NCI-H2196 (cell line): ENCODE data around the gene PKHD1.
A peak's percentile ranks its signal among the peaks of the same experiment; 100 is the strongest.
"Not testable (repeated sequence)": the region's sequence is repeated elsewhere in the genome, so short reads cannot be mapped to it uniquely, and the experiment has no call there.

Experiments
- DNase-seq: peaks from one replicate; lab custom pipeline; 2025; ENCODE audit not compliant: unreplicated experiment; lab: John Stamatoyannopoulos, UW

Gene PKHD1

DNA sequence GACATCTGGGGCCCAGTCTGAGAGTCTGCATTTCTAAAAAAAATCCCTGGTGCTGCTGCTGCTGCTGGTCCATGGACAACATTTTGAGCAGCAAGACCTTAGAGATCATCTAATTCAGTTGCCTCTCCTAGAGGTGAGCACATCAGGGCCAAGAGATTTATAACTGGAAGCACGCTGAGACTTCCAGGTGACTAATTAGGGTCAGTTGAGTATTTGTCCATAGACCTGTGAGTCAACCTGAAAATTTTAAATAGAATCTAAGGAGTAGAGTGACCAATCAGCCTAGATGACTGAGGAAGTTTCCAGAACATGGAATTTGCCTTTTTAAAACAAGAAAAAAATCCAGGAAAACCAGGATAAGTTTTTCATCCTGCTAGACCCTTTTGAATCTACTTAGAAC, 221.4 kb downstream of the PKHD1 start:
- DNase-seq: no peak

DNA sequence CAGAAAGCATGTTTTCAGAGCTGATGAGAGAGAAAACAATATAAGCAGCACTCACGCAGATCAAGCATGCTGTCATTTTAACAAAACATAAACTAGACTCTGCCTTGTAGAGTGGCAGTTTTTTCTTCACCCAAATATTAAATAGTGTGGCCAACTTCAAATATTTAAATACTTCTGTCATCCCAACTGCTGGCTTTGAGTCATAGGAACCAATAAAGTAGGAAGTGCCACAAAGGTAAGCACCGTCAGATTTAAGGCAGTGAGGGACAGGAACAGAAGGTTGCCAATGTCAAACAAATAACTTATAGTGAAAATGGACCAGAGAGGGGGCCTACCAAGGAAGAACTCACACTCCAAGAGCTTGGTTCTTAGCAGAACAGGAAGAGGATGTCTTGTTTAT, 222.2 kb downstream of the PKHD1 start:
- no peak for DNase-seq

DNA sequence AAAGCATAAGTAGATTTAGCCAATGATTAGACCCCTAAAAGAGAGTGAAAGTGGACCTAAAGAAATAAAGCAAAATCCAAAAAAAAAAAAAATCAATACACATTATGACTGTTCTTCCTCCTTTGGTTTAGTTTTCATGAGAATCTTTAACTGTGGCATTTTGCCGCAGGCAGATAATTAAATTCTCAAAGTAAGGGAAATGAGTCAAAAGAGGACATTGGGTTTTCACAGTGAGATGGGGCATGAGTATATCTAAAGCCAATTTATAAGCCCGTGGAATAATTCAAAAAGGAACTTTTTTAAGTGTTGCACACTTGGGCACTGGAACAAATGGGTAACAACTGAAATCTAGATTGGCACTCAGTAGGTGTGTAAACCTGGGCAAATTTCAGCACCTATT, 230.3 kb downstream of the PKHD1 start:
- DNase-seq: no peak

DNA sequence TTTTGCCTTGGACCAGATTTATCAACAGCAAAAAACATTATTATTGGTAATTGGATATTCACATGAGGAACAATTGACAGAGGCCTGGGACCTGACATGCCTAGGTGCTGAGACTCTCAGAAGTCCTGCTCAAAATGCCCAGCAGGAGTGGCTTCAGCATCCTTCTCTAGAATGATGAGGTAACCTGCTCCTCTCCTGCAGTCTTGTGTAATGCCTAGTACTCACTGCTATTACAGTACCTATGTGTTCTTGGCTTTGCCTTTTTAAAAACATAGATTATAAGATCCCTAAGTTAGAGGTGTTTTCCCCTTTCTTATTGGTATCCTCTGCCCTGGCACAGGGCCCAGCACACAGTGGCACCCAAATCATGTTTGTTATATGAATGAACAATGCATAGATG, 230.9 kb downstream of the PKHD1 start:
- no peak for DNase-seq

DNA sequence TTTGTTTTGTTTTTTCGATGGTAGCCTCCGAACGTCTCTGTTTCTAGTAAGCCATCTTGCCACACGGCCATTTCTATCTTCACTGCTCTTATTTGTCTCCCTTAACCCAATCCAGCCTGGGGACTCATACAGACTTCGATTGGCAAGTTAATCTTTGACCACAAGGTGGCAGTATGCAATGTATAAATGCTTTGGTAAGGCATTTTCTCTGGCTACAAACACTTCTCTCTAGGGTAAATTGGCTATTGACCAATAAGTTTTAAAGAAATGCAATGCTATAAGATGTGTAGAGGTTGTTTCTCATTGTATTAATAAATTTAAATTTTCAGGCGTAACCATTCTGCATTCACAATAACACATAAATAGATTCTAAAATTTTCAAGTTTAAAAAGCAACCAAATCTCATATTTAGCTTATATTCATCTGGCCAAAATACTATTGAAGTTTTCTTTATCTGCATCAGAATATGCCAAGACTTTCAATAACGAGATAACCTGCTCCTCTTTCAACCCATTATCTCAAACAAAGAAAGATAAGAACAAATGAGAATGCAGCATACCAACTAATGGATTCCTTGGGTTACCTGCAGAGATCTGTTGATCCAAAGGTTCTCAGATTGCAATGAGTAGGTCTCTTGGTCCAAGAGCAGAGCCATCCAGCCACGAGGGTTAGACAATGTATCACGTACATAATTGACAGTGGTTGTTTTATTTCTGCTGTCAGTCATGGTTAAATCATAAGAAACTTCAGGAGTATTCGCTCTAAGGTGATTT, 231.9 kb downstream of the PKHD1 start:
- DNase-seq: peak; percentile 52

DNA sequence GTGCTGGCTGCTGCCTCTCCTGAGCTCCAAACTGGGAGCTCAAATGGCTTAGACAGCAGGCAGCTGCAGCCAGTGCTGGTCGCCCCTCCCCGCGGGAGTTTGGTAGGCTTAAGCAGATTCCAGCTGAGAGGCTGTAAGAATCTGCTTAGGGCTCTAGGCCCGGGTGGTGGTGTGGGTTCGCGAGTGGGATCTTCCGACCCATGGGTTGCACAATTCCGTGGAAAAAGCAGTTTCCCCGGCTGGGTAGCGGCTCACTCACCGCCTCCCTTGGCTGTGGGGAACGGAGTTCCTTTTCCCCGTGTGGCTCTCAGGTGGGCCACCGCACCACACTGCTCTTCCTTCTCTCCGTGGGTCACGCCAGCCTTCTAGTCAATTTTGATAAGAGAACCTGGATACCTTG, 232.5 kb downstream of the PKHD1 start:
- DNase-seq: no peak

DNA sequence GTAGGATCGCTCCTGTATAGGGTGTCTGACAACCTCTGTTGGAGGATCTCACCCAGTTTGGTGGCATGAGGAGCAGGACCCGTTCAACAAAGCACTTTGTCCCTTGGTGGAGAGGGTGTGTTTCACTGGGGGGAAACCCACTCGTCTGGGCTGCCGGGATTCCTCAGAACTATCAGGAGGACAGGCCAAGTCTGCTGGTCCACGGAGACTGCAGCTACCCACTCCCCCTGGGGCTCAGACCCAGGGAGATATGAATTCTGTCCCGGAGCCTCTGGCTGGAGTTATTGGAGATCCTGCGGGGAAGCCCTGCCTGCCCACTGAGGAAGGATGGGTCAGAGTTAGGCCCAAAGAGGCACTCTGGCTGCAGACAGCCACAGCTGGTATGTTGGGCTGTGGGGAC, 233.1 kb downstream of the PKHD1 start:
- no peak for DNase-seq

DNA sequence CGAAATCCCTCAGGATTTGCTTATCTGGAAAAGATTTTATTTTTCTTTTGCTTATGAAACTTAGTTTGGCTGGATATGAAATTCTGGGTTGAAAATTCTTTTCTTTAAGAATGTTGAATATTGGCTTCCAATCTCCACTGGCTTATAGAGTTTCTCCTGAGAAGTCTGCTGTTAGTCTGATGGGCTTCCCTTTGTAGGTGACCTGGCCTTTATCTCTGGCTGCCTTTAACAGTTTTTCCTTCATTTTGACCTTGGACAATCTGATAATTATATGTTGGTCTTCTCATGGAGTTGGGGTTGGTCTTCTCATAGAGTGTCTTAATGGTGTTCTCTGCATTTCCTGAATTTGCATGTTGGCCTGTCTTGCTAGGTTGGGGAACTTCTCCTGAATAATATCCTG, 234.3 kb downstream of the PKHD1 start:
- not testable (repeated sequence) for DNase-seq

DNA sequence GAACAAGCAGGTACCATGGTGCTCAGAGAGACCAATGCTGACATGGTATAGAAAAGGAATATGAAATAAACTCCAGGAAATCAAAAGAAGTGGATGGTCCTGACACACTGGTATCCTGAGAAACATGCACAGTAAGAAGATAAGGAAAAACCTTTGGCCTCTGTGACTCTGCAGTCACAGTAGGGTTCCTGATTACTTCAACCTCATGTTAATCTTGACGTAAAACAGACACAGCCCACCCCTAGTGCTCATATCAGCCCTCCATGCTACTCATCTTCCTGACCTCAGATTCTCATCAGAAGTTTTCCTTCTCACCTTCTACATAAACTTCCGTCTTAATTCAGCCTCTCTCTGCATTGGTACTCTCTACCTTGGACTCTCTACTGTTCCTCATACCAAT, 240.9 kb downstream of the PKHD1 start:
- DNase-seq: no peak

DNA sequence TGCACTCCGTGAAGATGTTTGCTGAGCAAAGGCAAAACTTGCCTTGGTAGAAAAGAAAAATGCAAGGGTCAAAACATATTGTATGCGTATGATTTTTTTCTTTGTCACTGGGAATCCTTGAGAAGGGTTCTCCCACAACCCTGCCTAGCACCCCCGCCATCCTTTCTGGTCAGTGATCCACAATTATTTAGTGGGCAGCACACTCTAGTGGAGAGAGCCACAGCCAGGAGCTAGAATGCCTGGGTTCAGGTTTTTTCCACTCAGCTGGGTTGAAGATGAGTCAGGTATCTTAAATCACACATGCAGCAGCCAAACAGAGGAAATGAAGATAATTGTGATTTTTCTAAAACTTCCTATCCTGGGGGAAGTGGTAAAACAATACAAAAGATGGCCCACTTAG, 243.1 kb downstream of the PKHD1 start:
- DNase-seq: no peak

DNA sequence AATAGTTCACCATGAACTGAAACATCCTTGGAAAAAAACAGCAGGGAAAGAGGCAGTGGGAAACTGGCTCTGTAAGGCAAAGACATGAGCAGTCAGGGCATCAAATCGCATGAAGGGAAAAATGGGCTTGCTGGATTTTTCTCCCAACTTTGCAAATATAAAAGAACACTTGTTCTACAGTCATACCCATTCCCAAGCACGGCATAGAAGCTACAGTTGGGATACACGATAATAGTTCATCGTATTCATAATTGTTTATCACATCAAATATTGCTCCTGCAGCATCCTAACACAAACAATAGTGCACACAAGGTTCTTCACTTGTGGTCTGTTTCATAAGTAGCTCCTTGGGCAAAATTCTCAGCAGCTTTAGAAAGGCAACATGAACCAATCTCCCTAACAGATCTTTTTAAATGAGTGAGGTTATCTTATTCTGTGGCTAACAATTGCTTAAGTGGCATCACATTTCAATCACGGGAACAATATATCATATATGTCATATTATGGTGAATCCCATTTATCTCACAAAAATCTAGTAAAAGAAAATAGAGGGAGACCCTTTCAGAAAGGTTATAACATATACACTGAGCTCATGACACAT, 243.9 kb downstream of the PKHD1 start:
- no peak for DNase-seq

DNA sequence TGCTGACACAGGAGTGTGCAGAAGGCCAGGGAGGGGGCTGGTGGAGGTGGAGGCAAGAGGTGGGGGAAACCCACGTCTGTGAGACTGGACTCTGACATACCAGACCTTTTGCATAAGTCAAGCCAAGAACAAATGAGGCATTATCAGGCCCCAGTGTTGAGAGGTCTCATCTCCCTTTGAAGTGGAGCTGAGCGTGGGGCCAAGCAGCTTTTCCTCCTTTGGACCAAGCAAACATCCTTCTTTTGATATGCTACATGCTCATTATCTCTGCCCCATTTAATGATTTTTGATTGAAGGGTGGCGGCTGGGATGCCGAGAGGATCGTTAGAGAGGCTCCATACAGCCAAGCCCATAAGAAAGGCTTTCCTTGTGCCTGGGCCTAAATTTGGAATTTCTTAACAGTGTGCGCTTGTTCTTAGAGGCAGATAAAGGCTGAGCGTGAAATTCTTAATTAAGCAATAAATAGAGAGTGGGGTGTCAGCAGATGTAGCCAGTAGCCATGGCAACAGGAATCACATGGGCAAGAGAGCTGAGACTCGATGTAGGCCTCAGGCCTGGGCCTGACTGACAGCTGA, 244.5 kb downstream of the PKHD1 start:
- no peak for DNase-seq

DNA sequence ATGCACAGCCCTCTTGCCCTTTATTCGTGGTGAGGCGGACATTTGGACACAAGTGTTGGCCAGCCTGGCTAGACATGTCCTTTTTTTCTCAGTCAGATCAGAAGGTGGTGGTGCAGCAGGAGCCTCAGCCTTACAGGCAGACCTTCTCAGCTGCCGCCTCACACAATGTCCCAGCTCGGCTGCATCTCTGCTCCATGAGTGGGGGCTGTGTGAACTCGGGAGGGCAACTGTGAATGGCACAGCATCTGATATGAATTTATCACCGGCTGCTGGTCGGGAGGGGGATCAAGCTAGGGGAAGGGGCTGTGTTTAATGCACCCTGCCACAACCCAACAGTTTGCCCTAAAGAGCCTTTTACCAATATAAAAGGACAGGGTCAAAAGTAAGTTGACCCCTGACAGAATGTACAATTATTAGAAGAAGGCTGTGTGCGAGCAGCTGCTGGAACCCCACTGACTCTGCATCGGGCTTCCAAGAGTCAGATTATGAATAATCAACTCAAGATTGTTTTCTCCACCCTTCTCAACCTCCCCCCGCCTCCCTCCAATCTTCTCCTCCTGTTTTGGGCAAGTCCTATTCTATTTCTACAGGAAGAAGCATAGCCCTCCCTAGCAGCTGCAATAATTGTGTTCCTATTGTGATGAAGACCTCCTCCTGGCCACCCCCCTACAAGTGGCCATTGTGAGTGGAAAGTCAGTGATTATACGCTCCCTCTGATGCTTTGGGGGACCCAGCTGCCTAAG, 245.2 kb downstream of the PKHD1 start:
- DNase-seq: no peak

DNA sequence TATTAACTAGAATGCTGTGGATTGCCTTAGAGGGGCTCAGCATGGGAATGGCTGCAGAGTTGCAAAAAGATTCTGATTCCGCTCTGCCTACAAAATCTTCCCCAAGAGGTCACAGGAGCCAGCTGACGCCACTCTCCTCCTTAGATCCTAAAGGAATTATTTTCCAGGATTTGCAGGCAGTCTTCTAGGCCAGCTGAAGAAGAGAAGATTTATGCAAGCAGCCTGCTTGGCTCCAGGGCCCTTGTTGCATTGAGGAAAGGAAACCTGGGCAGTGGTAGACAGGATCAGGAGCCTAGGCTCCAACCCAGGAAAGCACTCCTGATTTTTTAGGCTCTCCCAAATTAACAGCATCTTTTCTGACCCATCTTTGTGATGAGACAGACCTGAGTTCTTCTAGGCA, 245.8 kb downstream of the PKHD1 start:
- no peak for DNase-seq

DNA sequence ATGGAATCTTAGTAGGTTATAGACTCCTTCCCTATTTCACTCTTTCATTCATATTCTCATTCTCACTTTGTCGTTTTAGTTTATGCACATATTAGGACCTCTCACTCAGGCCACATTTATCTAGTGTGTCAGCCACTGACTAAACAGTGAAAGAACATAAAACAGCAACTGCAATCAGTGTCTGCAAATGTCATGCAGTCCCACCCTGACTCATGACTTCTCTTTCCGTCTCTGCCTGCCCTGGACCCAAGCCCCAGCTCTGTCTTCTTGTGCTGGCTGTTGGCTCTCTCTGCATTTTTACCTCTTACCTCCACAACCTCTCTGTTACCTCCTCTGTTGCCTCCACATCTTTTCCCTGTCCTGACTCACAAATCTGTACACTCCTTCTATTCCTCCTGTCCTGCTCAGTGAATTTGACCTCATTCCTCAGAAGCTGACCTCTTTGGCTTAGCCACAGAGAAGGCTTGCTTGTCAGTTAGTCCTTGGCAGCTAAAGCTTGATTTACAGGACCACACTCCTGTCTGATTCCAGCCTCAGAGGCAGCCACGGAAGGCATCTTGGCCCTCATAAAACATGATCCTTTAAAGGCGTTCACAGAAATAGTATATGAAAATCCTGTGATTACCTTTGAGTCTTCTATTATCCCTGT, 247.6 kb downstream of the PKHD1 start:
- no peak for DNase-seq

DNA sequence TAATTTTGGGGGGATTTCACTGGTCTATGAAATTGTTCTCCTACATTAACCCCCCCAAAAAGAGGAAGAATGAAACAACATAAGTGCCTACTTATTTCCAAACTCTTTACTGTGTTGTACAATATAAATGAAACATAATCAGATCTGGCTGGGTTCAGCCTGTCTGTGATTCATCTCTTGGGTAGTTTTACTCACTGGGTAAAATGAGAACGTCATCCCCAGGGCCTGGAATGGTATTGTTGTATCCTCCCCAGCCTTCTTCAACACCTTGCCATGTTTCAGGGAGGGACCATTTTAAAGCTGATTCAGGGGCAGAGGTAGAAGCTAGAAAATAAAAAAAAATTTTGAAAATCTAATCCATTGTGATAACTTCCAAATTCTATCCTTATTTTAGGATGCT, 256.7 kb downstream of the PKHD1 start:
- no peak for DNase-seq

DNA sequence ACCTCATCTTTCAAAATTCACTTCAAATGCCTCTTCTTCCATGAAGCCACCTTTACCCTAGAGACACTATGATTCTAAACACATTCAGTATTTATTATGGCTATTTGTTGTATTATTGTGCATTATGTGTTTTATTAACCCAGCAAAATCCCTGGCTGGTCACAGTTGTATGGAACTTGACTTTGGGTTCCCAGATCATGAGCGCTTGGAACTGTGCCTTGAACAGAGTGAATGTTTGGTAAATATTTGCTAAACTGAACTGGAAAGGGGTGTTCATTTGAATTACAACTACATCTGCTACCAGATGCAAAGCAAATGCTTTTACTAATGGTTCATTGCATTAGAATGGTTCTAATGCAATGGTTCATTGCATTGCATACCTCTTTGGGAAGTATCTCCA, 259.8 kb downstream of the PKHD1 start:
- DNase-seq: no peak

DNA sequence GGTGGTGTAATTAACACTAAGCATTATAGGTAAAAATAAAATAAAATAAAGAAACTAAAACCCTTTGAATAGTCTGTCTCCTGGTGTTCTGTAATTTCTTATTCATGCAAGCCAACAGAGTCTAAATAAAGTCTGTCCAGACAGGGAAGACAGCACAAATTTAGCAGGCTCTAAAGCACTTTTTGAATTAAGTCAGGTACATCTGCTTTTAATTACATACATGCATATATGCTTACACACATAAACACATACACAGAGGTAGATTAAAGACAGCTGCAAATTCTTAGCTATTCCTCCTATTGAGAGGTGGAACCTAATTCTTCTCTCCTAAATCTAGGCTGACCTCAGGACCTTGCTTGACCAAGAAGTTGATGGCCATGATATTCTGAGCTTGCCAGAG, 262.5 kb downstream of the PKHD1 start:
- DNase-seq: no peak

DNA sequence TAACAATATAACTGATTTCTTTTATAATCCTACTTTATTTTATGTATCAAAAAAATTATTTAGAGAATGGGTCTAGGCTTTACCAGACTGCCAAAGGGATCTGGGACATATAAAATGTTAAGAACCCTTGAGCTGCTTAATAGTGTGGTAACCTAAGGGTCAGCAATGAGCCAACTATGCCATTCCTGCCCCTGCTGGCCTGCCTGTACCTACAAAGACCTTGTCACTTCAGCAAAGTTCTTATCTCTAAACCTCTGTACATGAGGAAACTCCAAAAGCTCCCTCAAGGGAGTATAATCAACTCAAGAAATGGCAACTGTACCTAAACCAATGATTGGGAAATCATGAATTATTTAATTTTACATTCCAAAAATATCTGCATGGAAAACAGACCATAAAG, 266.9 kb downstream of the PKHD1 start:
- DNase-seq: no peak

DNA sequence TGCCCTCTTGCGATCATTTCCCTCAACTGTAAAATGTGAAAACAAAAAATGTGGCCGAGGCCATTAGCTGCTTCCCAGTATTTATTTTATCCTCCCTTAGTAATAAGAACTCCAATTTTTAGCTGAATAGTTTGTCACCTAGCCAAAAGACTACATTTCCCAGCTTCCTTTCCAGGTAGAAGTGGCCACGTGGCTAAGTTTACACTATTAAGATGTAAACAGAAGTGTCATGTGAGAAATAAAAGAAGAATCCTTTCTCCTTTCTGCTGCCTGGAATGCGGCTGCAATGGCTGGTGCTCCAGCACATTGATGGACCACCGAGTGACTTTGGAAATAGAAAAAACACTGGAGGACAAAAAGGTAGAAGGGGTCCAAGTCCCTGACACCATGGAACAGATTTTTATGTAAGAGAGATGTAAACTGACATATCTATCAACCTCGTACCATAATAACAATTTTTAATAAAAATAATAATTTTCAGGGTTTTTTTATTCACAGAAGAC, 268.8 kb downstream of the PKHD1 start:
- no peak for DNase-seq

DNA sequence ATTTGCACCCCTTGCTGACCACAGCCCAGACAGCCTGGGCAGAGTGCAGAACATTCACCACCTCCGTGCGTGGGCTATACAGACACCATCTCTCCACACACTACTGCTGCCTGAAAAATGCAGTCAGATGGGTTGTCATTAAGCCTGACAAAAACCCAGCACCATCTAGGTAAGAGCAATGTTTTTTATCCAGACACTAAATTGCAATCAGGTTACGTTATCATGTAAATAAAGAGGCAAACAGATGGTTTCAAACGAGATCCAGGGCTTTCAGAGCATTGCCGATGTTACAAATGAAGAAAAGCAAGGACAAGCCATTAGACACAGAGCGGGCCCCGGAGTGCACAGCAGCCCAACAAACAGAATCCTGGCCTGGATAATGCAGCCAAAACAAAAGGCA, 269.6 kb downstream of the PKHD1 start:
- no peak for DNase-seq
